GM19452 (cell line): ENCODE results near the gene CST8.

Experiments used
- ATAC-seq: cut with Tn5 transposase; IDR thresholded peaks from one replicate; pipeline ENCODE4 v1.9.1; 2021; ENCODE audit not compliant: unreplicated experiment

Gene CST8

DNA sequence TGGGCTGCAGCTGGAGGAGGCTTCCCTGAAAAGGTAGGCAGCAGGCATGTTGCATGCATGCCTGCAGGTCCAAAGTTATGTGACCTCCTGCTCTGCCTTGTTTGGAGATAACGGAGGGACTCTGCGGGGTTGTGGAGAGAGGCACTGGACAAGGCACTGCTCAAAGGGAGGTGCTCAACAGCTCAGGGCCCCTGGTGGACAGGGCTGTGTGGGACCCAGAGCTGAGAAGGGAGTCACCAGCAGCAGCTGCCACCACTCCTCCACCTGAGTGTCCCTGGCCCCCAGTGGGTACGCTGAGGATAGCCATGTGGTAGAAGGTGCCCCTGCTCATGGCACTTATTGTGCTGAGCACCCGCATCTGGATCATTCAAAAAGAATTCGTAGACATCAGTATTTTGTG lies 15.5 kb upstream of the CST8 start:
- ATAC-seq: no peak

- no peak for ATAC-seq
These were observed 14.7 kb upstream of the CST8 start for GRCh38 chr20:23476015-23476754.

DNA sequence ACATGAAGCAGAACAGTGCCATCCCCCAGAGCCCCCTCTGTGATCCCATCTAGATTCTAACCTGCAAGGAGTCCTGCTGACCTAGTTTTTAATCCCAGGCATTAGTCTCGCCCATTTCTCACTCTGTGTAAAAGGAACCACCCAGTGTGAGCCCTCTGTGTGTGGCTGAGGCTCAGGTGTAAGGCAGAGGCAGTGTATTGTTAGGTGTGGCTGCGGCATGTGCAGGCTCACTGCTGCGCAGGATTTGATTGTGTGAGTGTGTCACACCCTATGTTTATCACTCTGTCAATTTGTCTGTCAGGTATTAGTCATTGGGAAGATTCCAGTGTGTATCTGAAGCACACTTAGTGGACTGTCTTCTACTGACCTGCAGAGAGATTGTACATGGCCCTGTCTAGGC lies 13.7 kb upstream of the CST8 start:
- no peak for ATAC-seq

GRCh38 chr20:23479043-23479442 lies 11.9 kb upstream of the CST8 start:
- ATAC-seq: no peak

GRCh38 chr20:23482138-23482537 lies 8.8 kb upstream of the CST8 start:
- no peak for ATAC-seq

GRCh38 chr20:23484081-23484480 lies 6.8 kb upstream of the CST8 start:
- ATAC-seq: no peak

GRCh38 chr20:23488470-23488869 lies 2.4 kb upstream of the CST8 start:
- ATAC-seq: no peak

DNA sequence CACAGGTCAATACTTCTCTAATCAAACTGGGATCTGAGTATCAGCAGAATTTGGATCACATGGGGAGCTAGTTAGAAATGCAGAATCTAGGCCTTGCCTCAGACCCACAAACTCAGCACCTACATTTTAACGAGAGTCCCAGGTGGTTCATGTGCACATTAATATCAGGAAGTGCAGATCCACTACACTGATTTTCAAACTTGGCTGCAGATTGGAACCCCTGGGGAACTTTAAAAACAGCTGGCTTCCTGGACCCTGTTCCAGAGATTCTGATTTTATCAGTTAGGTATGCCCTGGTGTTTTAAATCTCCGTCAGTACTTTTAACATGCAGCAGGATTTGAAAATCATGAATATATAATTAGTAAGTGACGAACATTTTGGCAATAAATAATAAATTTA lies 1.9 kb upstream of the CST8 start:
- no peak for ATAC-seq

GRCh38 chr20:23492292-23492691 lies 1.4 kb downstream of the CST8 start:
- no peak for ATAC-seq

GRCh38 chr20:23493172-23493772 lies 2.4 kb downstream of the CST8 start:
- no peak for ATAC-seq

DNA sequence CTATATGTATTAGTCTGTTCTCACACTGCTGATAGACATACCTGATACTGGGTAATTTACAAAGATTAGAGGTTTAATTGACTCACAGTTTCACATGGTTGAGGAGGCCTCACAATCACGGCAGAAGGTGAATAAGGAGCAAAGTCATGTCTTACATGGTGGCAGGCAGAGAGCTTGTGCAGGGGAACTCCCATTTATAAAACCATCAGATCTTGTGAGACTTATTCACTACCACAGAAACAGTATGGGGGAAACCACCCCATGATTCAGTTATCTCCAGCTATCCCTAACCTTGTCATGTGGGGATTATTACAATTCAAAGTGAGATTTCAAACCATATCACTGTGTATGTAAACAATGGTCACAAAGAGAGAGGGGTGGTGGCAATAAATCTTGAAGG lies 6.6 kb downstream of the CST8 start:
- no peak for ATAC-seq

- ATAC-seq: no peak
These were observed 11.0 kb downstream of the CST8 start for GRCh38 chr20:23501926-23502325.

GRCh38 chr20:23503649-23504048 lies 12.7 kb downstream of the CST8 start:
- no peak for ATAC-seq

DNA sequence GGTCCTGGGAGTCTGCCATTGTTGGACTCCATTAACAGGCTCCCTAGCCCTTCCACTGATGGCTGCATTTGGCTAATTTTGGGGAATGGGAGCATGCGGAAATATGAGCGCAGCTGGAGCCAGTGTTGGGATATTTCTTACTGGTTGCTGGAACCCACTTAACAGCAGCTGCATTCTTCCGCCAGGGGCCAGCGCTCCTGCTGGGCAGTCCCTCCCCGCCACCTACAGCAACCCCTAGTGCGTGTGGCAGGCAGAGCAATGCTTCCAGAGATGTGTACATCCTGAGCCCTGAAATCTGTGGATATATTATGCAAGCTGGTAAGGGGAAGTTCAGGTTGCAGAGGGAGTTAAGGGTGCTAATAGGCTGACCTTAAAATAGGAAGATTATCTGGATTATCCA lies 16.4 kb downstream of the CST8 start:
- no peak for ATAC-seq

GRCh38 chr20:23508449-23509229 lies 17.7 kb downstream of the CST8 start:
- ATAC-seq: no peak

- ATAC-seq: no peak
These were observed 18.5 kb downstream of the CST8 start for GRCh38 chr20:23509247-23509913.

GRCh38 chr20:23510000-23510590 lies 19.2 kb downstream of the CST8 start:
- no peak for ATAC-seq

GRCh38 chr20:23513164-23513563 lies 22.2 kb downstream of the CST8 start:
- peak; percentile 88 for ATAC-seq

DNA sequence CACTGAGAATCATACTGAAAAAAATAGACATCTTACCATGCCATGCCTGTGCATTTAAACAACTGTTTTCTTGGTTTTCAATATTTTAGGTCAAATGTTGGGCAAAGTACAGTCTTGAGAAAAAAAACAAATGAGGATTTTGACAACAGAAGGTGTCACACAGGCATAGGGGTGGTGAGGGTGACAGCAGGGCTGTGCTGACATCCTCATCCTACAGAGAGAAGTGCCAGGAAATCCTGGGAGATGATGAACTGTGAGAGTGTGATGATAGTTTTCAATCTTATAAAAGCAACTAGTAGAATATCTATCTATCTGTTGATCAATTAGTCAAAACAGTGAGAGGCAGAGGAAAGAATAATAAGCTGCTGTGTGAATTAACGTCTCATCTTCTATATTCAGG lies 23.9 kb downstream of the CST8 start:
- ATAC-seq: no peak

- ATAC-seq: no peak
These were observed 24.5 kb downstream of the CST8 start for GRCh38 chr20:23515250-23515939.

- ATAC-seq: no peak
These were observed 26.8 kb downstream of the CST8 start for GRCh38 chr20:23517719-23518118.
